CD4-positive, alpha-beta T cell treated with Interleukin-1 beta for 1 hour (primary cell): ENCODE results near the gene ADGRD1.

Experiments
- DNase-seq, 2 donors: peaks; one replicate each; pipeline ENCODE4 v3.0.0-alpha.2; 2020 to 2022

Gene ADGRD1

DNA sequence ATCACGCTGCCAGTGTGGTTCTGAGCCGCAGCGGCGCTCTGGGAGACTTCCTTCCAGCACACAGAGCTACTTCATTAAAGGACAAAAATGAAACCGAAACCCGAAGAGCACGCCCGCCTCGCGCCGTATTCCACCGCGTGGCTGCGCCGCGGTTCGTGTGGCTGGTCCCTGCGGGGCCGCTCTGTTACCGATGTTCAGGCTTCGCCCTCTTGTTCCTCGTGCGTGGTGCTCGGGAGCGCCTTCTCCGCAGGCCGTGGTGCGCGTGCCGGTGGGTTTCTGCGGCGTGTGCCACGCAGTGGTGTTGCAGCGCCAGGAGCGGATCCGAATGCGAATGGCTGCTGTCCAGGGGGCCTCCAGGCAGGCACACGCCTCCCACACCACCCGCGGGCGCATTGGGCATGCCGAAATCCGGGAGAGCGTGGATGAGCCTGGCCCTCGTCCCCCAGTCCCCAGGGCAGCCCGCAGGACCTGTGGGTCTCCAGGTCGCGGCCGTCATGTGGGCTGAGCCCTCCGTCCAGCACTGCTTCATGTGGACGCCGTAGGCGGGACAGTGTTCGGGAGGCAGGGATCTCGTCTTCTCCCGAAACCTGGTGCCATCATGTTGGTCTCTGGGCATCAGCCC, 91.2 kb downstream of the ADGRD1 start:
- DNase-seq: no peak

GRCh38 chr12:131045705-131046460, 92.2 kb downstream of the ADGRD1 start:
- no peak for DNase-seq

GRCh38 chr12:131046813-131047788, 93.4 kb downstream of the ADGRD1 start:
- DNase-seq: no peak

DNA sequence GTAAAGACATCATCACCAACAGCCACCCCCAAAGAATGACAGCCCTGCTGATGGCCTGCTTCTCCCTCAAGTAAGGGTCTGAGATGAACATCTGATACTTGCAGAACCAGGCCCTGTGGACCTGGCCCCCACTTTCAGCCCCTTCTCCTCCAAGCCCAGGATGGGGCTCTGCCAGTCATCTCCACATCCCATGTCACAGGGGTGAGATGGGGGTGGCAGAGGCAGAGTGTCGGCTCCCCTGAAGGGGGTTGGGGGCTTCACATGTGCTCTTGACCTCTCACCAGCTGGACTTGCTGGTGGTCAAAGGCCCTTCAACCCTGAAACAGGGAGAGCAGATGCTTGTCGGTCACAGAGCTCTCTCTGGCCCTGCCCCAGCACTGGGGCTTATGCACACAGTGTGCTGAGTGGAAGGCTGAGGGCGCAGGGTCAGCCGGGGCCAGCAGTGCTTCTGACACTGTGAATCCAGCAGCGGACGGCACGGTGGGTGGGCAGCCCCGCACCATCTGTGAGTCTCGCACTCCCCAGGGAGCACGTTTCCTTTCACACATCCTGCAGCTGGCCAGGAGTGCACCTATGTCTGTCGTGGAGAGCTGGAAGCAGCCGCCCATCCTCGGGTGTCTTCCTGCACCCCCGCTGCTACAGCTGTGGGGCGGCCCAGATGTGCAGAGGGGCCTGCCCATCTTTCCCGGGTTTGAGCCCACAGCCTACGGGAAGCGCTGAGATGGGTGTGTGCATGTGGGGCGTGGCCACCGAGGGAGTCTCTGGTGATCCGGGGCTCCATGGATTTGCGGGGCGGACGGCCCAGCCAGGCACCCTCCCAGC, 94.3 kb downstream of the ADGRD1 start:
- no peak for DNase-seq

GRCh38 chr12:131048611-131048990, 94.9 kb downstream of the ADGRD1 start:
- no peak for DNase-seq

DNA sequence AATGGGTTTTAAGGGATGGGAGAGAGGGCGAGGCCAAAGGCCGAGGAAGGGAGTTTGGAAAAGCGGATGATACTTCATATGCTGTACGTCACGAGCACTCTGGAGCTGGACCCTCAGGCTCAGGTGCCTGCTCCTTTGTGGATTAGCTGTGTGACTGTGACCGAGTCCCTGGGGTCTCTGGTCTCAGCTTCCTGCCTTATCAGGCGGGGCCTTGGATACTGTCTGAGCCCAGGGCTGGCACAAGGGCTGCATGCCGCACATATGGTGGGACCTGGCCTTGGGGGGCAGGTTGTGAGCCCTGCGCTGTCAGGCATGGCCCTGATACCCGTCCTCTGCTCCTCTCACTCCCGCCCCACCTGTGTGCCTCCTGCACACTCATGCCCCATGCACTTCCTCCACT, 95.3 kb downstream of the ADGRD1 start:
- no peak for DNase-seq

GRCh38 chr12:131049549-131050339, 96.0 kb downstream of the ADGRD1 start:
- no peak for DNase-seq

DNA sequence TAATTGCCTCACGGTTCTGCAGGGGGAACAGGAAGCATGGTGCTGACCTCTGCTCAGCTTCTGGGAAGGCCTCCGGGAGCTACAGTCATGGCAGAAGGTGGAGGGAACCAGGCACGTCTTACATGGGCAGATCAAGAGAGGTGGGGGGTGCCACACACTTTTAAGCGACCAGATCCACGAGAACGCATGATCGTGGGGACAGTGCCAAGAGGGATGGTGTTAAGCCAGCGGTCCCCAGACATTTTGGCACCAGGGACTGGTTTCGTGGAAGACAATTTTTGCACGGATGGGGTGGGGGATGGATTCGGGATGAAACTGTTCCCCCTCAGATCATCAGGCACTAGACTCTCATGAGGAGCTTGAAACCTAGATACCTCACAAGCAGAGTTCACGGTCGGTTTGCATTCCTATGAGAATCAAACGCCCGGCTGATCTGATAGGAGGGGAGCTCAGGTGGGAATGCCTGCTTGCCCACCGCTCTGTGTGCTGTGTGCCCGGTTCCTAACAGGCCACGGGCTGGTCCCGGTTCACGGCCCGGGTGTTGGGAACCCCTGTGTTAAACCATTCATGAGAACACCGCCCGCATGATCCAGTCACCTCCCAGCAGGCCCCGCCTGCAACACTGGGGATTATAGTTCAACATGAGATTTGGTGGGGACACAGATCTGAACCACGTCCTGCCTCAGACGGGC, 96.9 kb downstream of the ADGRD1 start:
- no peak for DNase-seq

DNA sequence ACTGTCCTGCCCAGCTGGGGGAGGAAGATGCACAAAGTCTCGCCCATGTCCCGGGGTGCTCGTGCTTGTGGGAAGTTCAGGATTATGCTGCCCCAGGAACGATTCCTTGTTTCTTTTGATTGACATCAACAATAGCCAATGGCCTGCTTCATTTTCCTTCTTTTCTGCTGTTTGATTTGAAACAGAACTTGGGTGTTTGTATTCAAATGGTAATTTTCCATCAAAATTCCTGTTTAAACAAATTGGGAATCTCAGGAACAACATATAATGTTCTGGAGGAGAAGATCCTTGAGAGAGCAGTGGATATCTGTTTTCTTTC, 97.4 kb downstream of the ADGRD1 start:
- DNase-seq: no peak

DNA sequence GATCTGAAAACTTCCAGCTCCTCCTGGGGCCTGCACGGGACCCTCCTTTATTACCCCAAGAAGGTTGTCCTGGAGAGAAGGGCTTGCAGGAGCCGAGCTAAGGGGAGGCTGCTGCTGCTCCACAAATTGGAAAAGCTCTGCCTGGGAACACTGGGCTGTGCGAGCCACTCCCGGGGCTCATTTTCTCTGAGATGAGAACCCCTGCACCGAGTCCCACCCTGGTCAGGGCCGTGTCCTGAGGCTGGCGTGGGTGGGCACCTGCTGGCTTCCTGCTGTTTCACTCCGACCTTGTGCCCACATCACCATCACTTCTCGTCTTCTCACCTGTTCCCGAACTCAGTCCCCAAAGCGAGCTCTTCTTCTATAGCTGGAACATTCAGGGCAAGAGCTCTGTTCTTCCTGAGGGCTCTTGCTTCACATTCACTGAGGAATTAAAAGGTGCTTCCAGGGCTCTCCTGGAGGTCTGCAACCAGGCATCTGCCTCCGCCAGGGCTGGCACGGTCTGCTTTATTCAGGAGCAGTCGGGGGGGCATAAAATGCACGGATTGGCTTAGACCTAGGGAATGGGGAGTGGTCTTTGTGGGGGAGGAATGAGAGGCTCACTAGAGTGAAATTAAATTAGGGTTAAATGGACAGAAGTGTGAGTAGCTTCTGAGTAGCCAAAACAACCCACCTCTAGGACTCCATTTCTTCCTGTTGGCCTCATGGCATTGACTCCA, 98.5 kb downstream of the ADGRD1 start:
- DNase-seq: no peak

DNA sequence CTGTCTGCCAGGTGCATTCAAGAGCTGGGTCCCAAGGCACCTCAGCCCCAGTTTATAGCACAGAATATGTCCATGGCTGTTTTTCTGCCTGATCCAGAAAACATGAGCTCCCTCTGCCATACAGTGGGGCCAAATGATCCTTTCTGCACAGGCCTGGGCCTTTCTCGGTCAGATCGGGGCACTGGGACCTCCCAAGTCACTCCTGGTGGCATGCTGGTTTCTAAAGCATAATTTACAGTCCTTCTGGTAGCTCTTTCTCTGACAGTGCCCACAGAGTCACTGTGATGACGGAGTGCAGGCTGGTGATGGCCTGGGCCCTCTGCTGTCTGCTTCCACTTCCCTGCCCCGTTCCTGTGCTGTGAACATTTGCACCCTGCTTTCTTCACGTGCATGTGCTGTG, 99.2 kb downstream of the ADGRD1 start:
- DNase-seq: no peak

DNA sequence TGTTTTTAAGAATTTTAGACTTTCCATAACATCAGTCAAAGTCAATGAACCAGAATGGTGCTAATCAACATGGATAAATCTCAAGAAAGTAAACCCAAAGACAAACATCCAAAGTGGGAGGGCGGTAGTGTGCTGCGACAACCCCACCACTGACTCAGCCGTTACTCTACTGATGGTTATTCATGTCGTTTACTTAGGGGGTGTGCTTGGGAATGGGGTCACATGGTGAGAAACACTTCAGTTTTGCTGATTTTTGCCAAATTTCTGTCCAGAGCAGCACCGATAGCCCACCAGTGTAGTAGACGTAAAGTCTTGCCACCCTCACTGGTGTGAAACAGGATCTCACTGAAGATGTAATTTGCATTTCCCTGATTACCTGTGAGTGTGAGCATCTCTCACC, 99.9 kb downstream of the ADGRD1 start:
- no peak for DNase-seq

GRCh38 chr12:131054345-131055092, 100.8 kb downstream of the ADGRD1 start:
- DNase-seq: no peak

DNA sequence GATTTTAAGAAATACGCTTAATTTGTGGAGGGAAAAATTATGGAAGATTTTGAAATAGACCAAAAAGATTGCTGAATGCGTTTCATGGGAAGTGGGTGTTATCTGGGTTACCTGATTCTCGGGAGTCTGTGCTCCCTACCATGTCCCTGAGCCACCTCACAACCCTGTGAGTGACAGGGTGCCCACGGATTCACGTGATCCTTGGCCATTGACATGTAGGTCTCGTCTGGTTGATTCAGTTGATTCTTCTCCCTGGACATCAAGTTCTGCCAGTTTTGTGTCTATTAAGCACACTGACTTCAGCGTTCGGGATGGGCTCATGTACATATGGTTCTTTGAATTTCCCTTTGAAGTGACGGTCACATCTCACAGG, 101.4 kb downstream of the ADGRD1 start:
- no peak for DNase-seq

DNA sequence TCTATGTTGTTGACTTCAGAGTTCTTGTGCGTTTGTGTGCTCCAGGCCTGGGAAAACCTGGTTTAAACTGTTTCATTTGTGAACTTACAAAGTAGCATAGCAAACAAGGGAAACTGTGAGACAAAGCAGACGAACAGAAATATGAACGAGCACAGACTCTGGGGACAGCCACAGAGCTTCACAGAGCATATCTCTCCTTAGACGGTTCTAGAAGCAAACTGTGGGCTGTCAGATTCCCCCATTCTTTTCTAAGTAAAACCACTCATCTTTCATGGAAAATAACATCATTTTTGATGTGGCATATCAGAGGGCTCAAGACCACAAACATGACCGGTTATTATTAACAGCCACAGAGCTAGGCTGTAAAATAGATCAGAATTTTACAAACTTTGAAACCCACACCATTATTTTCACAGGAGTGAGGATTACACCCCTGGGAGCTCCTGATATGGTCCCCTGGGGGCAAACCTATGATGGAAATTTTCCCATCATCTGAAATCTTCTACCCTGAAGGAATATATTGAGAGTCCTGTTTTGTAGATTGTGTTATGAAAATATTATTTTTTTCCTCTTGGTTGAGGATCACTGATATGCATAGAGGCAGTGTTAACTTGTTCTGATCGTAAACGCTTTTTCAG, 102.0 kb downstream of the ADGRD1 start:
- no peak for DNase-seq

DNA sequence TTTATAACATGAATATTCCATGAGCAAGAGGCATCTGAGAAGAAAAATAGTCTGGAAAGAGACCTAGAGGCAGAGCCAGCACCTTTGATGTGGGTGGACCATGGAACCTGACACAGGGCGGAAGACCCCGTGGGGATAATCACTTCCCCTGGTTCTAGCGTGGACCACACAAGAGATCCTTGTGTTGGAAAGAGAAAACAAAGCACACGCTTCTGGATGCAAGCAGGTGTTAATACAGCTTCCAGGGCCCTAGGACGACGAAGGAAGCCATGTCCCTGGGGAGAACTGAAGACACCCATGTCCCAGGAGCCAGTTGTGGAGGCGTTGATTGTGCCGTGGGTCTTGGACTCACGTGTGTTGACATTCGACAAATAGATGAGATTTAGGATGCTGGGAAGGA, 102.9 kb downstream of the ADGRD1 start:
- DNase-seq: no peak

DNA sequence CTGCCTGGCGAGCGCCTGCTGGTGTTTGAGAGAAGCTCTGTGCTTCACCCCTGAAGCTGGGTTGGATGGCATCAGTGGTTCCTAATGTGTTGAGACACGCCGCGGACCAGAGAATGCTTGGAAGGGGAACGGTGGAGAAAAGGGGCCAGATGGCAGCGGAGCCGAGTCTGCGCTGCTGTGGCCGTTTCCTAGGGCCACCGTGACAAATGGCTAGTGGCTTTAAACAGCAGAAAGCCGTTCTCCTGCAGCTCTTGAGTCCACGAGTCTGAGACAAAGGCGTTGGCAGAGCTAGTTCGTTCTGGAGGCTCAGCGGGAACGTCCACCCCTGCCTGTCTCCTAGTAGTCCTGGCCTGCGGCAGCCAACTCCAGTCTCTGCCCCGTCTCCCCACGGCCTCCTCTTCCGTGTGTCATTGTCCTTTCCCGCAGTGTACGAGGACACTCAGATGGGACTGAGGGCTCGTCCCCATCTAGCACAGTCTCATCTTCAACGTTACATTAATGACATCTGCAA, 103.6 kb downstream of the ADGRD1 start:
- DNase-seq: no peak

DNA sequence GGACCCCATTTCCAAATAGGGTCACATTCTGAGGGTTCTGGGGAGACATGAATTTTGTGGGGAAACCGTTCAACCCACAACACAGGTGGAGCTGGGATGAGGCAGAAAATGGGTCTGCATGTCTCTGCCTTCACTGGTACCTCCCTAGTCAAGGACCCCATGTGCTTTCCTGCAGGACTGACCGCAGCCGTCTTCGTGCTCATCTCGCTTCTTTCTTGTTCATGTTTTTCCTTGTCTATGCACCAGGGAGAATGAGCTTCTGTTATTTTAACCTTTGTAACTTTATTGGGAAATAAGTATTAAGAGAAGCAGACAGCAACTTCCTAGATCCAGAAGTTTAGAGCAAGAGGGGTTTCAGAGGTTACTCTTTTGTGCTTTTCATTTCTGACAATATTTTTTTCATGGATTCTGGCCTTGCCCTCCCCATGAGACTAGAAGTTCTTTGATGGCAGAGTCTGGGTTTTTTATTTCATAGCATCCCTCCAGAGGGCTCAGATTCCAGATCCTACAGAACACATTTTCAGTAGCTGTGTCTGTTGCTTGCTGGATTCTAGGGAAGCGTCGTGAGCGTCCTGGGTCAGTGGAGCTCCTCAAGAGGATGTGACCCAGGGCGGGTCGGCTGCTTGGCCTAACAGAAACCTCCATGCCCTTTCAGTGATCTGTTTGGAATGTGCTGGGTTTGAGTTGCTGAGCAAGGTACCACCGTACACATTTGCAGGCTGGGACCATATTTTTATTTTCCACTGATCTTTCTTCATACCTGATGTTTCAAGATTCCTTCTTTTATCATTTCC, 104.2 kb downstream of the ADGRD1 start:
- DNase-seq: no peak
